A549 (cell line): ENCODE data around the gene MRPS35. TPM values are rescaled to one million over a fixed set of nuclear protein-coding genes. Genes with fewer than 3 reads are reported as not detected.

Experiments
- CBX2 ChIP-seq: fragments of 200-600 bp; sonication (generic); IDR thresholded peaks from 2 replicates; pipeline ENCODE4 v1.6.1; 2016; ENCODE audit warnings: low read depth, mild to moderate bottlenecking, borderline replicate concordance
- CBX8 ChIP-seq: fragments of 200-600 bp; sonication (generic); IDR thresholded peaks from 2 replicates; pipeline ENCODE4 v1.6.1; 2016
- CEBPB ChIP-seq, 2 experiments: fragments of >200 bp in 1 of 2; sonication (Bioruptor Twin) in 1 of 2; formaldehyde crosslinking in 1 of 2; IDR thresholded peaks; 2 replicates each; pipeline ENCODE4 v1.6.1; 2012 to 2016
- EHF ChIP-seq: fragments of 250-450 bp; sonication (Bioruptor Pico); IDR thresholded peaks from 2 replicates; pipeline ENCODE4 v1.5.0; 2020; ENCODE audit warnings: mild to moderate bottlenecking
- EHMT2 ChIP-seq: fragments of 200-600 bp; sonication (generic); IDR thresholded peaks from 2 replicates; pipeline ENCODE4 v1.6.1; 2016; ENCODE audit warnings: antibody characterized with exemption, low read depth, mild to moderate bottlenecking, moderate library complexity
- EP300 ChIP-seq, 2 experiments: fragments of >200 bp; sonication (Bioruptor Twin); formaldehyde crosslinking; IDR thresholded peaks; 2 replicates in 1 of 2; 3 replicates in 1 of 2; pipeline ENCODE4 v1.6.1; 2016 to 2017
- FOXS1 ChIP-seq: fragments of 250-450 bp; sonication (Bioruptor Pico); IDR thresholded peaks from 2 replicates; pipeline ENCODE4 v1.5.0; 2020; ENCODE audit warnings: mild to moderate bottlenecking, moderate library complexity
- GATA3 ChIP-seq: IDR thresholded peaks from 2 replicates; pipeline ENCODE4 v1.6.1; 2012; ENCODE audit warnings: borderline replicate concordance
- POLR2A ChIP-seq: IDR thresholded peaks from 2 replicates; pipeline ENCODE4 v1.6.1; 2012; ENCODE audit warnings: mild to moderate bottlenecking, low read length
- POLR2AphosphoS2 ChIP-seq: conservative IDR thresholded peaks from 2 replicates; pipeline ENCODE4 v1.6.1; 2012; ENCODE audit warnings: low read length, improper control_type of control experiment, inconsistent platforms
- RARB ChIP-seq: fragments of 250-450 bp; sonication (Bioruptor Pico); IDR thresholded peaks from 2 replicates; pipeline ENCODE4 v1.8.0; 2021; ENCODE audit warnings: mild to moderate bottlenecking, moderate library complexity
- TFCP2L1 ChIP-seq: fragments of 250-450 bp; sonication (Bioruptor Pico); IDR thresholded peaks from 2 replicates; pipeline ENCODE4 v1.5.0; 2021; ENCODE audit warnings: mild to moderate bottlenecking
- TP53 ChIP-seq: fragments of 250-450 bp; sonication (Bioruptor Pico); IDR thresholded peaks from 2 replicates; pipeline ENCODE4 v1.5.0; 2021; ENCODE audit warnings: mild to moderate bottlenecking, moderate library complexity
- ZC3H11A ChIP-seq: fragments of 450-650 bp; IDR thresholded peaks from 2 replicates; pipeline ENCODE4 v1.6.1; 2014; ENCODE audit warnings: antibody characterized with exemption, mild to moderate bottlenecking
- ZNF302 ChIP-seq: fragments of 250-450 bp; sonication (Bioruptor Pico); IDR thresholded peaks from 2 replicates; pipeline ENCODE4 v1.9.0; 2021; ENCODE audit warnings: inconsistent platforms, mild to moderate bottlenecking, moderate library complexity
- polyA plus RNA-seq, 4 experiments: library from polyadenylated mRNA; depleted of rRNA in 3 of 4; stranded (reverse); fragments of >200 nt; fragmentation: RNase III in 1 of 4; extraction: RNeasy Plus Mini Kit Qiagen cat#74134 plus additional on column Dnase treatment in 1 of 4; gene quantifications; 2 replicates in 3 of 4; 3 replicates in 1 of 4; pipeline ENCODE4 v1.2.3, GENCODE V29; 2011 to 2017
- TF ChIP-seq, protein P1 (sequence below): fragments of 200-600 bp; sonication (generic); IDR thresholded peaks from 2 replicates; pipeline ENCODE4 v1.6.1; 2016; ENCODE audit warnings: antibody characterized with exemption, mild to moderate bottlenecking, moderate library complexity
- TF ChIP-seq, protein P2 (sequence below): IDR thresholded peaks from 2 replicates; pipeline ENCODE4 v1.6.1; 2012
- TF ChIP-seq, protein P3 (sequence below): IDR thresholded peaks from 2 replicates; pipeline ENCODE4 v1.6.1; 2012; ENCODE audit warnings: low read depth, borderline replicate concordance
- TF ChIP-seq, protein P4 (sequence below): fragments of 450-650 bp; IDR thresholded peaks from 2 replicates; pipeline ENCODE4 v1.6.1; 2014; ENCODE audit warnings: antibody characterized with exemption
- TF ChIP-seq, protein P5 (sequence below): fragments of 150-350 bp; IDR thresholded peaks from 2 replicates; pipeline ENCODE4 v1.6.1; 2014; ENCODE audit warnings: low read depth, mild to moderate bottlenecking, low read length
- TF ChIP-seq, protein P6 (sequence below): fragments of >200 bp; sonication (Bioruptor Twin); formaldehyde crosslinking; IDR thresholded peaks from 3 replicates; pipeline ENCODE4 v1.6.1; 2016

MRPS35 gene
- polyA plus RNA-seq, 2 of the 4 experiments (the other 2 are of a cell fraction) = 104 to 186 TPM

DNA sequence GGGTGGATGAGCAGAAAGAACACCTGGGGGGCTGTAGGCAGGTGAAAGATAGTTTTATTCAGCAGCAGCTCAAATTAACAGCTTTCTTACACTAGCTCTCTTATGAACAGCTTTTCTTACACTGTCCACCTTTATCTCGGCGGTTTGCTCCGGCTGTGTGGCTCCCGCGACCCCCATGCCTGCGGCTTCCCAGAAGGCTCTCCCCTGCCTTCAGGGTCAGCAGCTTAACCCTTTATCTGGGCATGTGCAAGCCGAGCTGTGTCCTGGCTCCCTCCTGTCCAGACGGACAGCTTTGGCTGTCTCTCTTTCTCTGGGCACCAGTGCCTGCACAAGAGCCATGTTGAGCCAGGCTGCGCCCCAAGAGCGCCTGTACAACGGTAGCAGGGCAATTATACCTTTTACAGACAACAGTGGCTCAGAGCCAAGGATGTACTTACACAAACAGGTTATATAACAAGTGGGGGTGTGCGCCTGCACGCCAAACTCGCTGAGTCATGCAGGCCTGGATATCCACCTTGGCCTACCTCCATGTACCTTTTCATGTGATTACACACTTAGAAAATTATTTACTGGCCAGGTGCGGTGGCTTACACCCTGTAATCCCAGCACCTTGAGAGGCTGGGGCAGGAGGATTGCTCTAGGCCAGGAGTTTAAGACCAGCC, 40.9 kb downstream of the MRPS35 start (continued):
- TF ChIP-seq, protein P1, sequence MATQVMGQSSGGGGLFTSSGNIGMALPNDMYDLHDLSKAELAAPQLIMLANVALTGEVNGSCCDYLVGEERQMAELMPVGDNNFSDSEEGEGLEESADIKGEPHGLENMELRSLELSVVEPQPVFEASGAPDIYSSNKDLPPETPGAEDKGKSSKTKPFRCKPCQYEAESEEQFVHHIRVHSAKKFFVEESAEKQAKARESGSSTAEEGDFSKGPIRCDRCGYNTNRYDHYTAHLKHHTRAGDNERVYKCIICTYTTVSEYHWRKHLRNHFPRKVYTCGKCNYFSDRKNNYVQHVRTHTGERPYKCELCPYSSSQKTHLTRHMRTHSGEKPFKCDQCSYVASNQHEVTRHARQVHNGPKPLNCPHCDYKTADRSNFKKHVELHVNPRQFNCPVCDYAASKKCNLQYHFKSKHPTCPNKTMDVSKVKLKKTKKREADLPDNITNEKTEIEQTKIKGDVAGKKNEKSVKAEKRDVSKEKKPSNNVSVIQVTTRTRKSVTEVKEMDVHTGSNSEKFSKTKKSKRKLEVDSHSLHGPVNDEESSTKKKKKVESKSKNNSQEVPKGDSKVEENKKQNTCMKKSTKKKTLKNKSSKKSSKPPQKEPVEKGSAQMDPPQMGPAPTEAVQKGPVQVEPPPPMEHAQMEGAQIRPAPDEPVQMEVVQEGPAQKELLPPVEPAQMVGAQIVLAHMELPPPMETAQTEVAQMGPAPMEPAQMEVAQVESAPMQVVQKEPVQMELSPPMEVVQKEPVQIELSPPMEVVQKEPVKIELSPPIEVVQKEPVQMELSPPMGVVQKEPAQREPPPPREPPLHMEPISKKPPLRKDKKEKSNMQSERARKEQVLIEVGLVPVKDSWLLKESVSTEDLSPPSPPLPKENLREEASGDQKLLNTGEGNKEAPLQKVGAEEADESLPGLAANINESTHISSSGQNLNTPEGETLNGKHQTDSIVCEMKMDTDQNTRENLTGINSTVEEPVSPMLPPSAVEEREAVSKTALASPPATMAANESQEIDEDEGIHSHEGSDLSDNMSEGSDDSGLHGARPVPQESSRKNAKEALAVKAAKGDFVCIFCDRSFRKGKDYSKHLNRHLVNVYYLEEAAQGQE = no peak
- TF ChIP-seq, protein P2, sequence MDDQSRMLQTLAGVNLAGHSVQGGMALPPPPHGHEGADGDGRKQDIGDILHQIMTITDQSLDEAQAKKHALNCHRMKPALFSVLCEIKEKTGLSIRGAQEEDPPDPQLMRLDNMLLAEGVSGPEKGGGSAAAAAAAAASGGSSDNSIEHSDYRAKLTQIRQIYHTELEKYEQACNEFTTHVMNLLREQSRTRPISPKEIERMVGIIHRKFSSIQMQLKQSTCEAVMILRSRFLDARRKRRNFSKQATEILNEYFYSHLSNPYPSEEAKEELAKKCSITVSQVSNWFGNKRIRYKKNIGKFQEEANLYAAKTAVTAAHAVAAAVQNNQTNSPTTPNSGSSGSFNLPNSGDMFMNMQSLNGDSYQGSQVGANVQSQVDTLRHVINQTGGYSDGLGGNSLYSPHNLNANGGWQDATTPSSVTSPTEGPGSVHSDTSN = no peak
- TF ChIP-seq POLR2AphosphoS2 (no peak), CBX2 (no peak), FOXS1 (CRISPR knock-in tag) (peak; percentile 46; the same call in 1 of the 2 replicates), POLR2A (no peak), ZC3H11A (no peak), TP53 (CRISPR knock-in tag) (no peak), CEBPB (IDR thresholded peaks at IDR 0.05) (no peak), CBX8 (no peak), TFCP2L1 (CRISPR knock-in tag) (no peak), GATA3 (no peak), EHF (CRISPR knock-in tag) (peak; percentile 46; the same call in 1 of the 2 replicates), RARB (no peak), ZNF302 (CRISPR knock-in tag) (no peak), EHMT2 (no peak), EP300 (IDR thresholded peaks at IDR 0.05) (no peak)
- TF ChIP-seq, protein P3, sequence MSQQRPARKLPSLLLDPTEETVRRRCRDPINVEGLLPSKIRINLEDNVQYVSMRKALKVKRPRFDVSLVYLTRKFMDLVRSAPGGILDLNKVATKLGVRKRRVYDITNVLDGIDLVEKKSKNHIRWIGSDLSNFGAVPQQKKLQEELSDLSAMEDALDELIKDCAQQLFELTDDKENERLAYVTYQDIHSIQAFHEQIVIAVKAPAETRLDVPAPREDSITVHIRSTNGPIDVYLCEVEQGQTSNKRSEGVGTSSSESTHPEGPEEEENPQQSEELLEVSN = no peak
- TF ChIP-seq, protein P4, sequence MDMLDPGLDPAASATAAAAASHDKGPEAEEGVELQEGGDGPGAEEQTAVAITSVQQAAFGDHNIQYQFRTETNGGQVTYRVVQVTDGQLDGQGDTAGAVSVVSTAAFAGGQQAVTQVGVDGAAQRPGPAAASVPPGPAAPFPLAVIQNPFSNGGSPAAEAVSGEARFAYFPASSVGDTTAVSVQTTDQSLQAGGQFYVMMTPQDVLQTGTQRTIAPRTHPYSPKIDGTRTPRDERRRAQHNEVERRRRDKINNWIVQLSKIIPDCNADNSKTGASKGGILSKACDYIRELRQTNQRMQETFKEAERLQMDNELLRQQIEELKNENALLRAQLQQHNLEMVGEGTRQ = no peak
- TF ChIP-seq, protein P5, sequence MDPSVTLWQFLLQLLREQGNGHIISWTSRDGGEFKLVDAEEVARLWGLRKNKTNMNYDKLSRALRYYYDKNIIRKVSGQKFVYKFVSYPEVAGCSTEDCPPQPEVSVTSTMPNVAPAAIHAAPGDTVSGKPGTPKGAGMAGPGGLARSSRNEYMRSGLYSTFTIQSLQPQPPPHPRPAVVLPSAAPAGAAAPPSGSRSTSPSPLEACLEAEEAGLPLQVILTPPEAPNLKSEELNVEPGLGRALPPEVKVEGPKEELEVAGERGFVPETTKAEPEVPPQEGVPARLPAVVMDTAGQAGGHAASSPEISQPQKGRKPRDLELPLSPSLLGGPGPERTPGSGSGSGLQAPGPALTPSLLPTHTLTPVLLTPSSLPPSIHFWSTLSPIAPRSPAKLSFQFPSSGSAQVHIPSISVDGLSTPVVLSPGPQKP = no peak
- TF ChIP-seq, protein P6, sequence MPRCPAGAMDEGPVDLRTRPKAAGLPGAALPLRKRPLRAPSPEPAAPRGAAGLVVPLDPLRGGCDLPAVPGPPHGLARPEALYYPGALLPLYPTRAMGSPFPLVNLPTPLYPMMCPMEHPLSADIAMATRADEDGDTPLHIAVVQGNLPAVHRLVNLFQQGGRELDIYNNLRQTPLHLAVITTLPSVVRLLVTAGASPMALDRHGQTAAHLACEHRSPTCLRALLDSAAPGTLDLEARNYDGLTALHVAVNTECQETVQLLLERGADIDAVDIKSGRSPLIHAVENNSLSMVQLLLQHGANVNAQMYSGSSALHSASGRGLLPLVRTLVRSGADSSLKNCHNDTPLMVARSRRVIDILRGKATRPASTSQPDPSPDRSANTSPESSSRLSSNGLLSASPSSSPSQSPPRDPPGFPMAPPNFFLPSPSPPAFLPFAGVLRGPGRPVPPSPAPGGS = no peak
